HL-60 (cell line): ENCODE data around the gene CSF1.

Source experiments
- DNase-seq, 2 experiments: peaks; one replicate each; pipeline ENCODE4 v3.0.0-alpha.2; 2010 to 2020; ENCODE audit warnings: low read depth in 1 of 2, low spot score in 1 of 2
- H3K27ac ChIP-seq: fragments of 250-450 bp; sonication (Bioruptor Pico); replicated peaks from 2 replicates; pipeline ENCODE4 v1.5.1; 2020; ENCODE audit warnings: mild to moderate bottlenecking, moderate library complexity
- H3K27me3 ChIP-seq: fragments of 250-450 bp; sonication (Bioruptor Pico); 2 replicates; pipeline ENCODE4 v1.5.1; 2021; ENCODE audit warnings: mild to moderate bottlenecking, moderate library complexity; ENCODE audit not compliant: insufficient read depth, poor library complexity, severe bottlenecking
- H3K4me3 ChIP-seq: replicated peaks from 2 replicates; pipeline ENCODE4 v1.5.1; 2011; ENCODE audit warnings: mild to moderate bottlenecking, control low read depth, low read length; ENCODE audit not compliant: insufficient read depth
- GABPA ChIP-seq: IDR thresholded peaks from 2 replicates; pipeline ENCODE4 v1.6.1; 2012; ENCODE audit warnings: low read depth
- POLR2AphosphoS5 ChIP-seq: IDR thresholded peaks from 2 replicates; pipeline ENCODE4 v1.6.1; 2012; ENCODE audit warnings: low read depth
- SPI1 ChIP-seq: IDR thresholded peaks from 2 replicates; pipeline ENCODE4 v1.6.1; 2012; ENCODE audit warnings: low read depth, mild to moderate bottlenecking, borderline replicate concordance
- TF ChIP-seq, protein P1 (sequence below): IDR thresholded peaks from 2 replicates; pipeline ENCODE4 v1.6.1; 2012; ENCODE audit warnings: low read depth; ENCODE audit not compliant: insufficient replicate concordance
- TF ChIP-seq, protein P2 (sequence below): IDR thresholded peaks from one replicate; pipeline ENCODE4 v1.5.1; 2011; ENCODE audit warnings: low read length, control low read depth, inconsistent platforms; ENCODE audit not compliant: insufficient read depth

The CSF1 gene

DNA sequence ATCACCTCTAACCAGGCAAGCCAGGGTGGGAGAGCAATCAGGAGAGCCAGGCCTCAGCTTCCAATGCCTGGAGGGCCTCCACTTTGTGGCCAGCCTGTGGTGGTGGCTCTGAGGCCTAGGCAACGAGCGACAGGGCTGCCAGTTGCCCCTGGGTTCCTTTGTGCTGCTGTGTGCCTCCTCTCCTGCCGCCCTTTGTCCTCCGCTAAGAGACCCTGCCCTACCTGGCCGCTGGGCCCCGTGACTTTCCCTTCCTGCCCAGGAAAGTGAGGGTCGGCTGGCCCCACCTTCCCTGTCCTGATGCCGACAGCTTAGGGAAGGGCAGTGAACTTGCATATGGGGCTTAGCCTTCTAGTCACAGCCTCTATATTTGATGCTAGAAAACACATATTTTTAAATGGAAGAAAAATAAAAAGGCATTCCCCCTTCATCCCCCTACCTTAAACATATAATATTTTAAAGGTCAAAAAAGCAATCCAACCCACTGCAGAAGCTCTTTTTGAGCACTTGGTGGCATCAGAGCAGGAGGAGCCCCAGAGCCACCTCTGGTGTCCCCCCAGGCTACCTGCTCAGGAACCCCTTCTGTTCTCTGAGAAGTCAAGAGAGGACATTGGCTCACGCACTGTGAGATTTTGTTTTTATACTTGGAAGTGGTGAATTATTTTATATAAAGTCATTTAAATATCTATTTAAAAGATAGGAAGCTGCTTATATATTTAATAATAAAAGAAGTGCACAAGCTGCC lies 19.8 kb downstream of the CSF1 start:
- DNase-seq, result no peak
- TF ChIP-seq GABPA (no peak), POLR2AphosphoS5 (no peak), SPI1 (no peak)
- TF ChIP-seq, protein P1, sequence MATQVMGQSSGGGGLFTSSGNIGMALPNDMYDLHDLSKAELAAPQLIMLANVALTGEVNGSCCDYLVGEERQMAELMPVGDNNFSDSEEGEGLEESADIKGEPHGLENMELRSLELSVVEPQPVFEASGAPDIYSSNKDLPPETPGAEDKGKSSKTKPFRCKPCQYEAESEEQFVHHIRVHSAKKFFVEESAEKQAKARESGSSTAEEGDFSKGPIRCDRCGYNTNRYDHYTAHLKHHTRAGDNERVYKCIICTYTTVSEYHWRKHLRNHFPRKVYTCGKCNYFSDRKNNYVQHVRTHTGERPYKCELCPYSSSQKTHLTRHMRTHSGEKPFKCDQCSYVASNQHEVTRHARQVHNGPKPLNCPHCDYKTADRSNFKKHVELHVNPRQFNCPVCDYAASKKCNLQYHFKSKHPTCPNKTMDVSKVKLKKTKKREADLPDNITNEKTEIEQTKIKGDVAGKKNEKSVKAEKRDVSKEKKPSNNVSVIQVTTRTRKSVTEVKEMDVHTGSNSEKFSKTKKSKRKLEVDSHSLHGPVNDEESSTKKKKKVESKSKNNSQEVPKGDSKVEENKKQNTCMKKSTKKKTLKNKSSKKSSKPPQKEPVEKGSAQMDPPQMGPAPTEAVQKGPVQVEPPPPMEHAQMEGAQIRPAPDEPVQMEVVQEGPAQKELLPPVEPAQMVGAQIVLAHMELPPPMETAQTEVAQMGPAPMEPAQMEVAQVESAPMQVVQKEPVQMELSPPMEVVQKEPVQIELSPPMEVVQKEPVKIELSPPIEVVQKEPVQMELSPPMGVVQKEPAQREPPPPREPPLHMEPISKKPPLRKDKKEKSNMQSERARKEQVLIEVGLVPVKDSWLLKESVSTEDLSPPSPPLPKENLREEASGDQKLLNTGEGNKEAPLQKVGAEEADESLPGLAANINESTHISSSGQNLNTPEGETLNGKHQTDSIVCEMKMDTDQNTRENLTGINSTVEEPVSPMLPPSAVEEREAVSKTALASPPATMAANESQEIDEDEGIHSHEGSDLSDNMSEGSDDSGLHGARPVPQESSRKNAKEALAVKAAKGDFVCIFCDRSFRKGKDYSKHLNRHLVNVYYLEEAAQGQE, result no peak
- TF ChIP-seq, protein P2, sequence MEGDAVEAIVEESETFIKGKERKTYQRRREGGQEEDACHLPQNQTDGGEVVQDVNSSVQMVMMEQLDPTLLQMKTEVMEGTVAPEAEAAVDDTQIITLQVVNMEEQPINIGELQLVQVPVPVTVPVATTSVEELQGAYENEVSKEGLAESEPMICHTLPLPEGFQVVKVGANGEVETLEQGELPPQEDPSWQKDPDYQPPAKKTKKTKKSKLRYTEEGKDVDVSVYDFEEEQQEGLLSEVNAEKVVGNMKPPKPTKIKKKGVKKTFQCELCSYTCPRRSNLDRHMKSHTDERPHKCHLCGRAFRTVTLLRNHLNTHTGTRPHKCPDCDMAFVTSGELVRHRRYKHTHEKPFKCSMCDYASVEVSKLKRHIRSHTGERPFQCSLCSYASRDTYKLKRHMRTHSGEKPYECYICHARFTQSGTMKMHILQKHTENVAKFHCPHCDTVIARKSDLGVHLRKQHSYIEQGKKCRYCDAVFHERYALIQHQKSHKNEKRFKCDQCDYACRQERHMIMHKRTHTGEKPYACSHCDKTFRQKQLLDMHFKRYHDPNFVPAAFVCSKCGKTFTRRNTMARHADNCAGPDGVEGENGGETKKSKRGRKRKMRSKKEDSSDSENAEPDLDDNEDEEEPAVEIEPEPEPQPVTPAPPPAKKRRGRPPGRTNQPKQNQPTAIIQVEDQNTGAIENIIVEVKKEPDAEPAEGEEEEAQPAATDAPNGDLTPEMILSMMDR, result no peak
- Histone ChIP-seq H3K27ac (no peak overlapping the region), H3K27me3 (no peaks in the 10 kb centered on the region), H3K4me3 (no peak overlapping the region)

DNA sequence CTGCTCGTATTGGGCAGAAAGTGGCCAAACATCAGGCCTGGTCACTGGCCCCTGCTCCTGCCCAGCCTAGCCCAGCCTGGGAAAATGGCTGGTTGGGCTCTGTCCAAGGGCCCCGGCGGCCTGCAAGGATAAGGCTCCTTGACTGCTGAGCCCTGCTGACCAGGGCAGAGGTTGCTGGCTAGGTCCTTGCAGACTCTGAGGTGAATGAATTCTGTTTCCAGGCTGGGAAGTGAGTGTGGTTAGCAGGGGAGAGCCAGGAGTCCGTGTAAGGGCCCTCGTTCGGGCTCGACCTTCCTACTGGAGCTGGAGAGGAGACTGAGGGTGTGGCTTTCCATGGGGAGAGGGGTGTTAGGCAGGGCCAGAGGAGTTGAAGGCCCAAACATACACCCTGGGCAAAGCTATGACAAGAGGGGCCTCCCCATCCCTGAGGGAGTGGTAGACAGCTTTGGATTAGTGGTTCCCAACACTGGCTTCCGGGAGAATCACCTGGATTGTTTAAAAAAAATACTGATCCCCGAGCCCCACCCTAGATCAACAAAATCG lies 20.6 kb downstream of the CSF1 start:
- H3K4me3 ChIP-seq, result no peak overlapping the region
- H3K27me3 ChIP-seq, result no peaks in the 10 kb centered on the region
- TF ChIP-seq, protein P1, result no peak
- no peak for TF ChIP-seq POLR2AphosphoS5
- no peak overlapping the region for H3K27ac ChIP-seq
- no peak for DNase-seq

DNA sequence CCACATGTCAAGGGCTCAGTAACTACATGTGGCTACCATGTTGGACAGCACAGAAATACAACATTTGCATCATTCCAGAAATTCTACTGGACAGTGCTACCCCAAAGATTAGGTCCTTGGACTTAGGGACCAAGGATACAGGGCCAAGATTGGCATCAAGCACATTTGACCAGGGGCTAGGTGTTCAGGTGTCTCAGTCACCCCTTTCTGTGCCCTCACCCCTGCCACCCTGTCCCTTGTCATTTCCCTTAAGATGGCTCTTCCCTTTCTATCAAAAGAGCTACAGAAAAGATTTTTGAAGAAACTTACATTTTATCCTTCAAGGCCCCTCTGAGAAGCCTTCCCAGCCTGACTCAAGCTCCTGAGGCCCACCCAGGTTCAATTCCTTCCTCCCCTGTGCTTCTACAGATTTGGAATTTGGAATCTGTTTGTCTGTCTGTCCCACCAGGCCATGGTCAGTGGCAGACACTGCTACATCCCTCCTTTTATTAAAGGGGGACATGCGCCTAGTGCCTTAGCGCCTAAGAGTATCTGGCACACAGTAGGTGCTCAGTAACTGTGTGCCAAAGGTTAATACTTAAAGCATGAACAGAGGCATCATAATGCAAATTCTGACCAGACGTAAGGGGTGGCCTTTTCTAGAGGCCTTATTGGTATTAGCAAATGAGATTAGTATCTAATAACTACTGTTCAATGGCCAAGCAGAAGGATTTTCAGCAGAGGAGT lies 21.4 kb downstream of the CSF1 start:
- Histone ChIP-seq H3K4me3 (no peak overlapping the region), H3K27ac (no peak overlapping the region), H3K27me3 (no peaks in the 10 kb centered on the region)
- DNase-seq, result no peak
- TF ChIP-seq POLR2AphosphoS5 (no peak), SPI1 (no peak), GABPA (no peak)
- TF ChIP-seq, protein P2, result no peak
- TF ChIP-seq, protein P1, result no peak
